H1 (cell line): ENCODE results near the gene IGSF23. TPM values are rescaled to one million over a fixed set of nuclear protein-coding genes. Genes with fewer than 3 reads are reported as not detected.
"Not testable (repeated sequence)": the region's sequence is repeated elsewhere in the genome, so short reads cannot be mapped to it uniquely, and the experiment has no call there.

Experiments used
- CTCF ChIA-PET: fragments of 300-600 bp; sonication (Branson Sonifier 250); formaldehyde crosslinking; loops from one replicate; lab custom pipeline; 2021; ENCODE audit not compliant: partially characterized antibody; lab: Charles Lee
- POLR2A ChIA-PET: fragments of 300-600 bp; sonication (Branson Sonifier 250); formaldehyde crosslinking; loops from one replicate; lab custom pipeline; 2021; ENCODE audit warnings: inconsistent platforms; ENCODE audit not compliant: partially characterized antibody; lab: Charles Lee
- DNase-seq, 2 experiments: peaks; one replicate each; pipeline versions ENCODE4 v3.0.0 to v3.0.0-alpha.2; 2010 to 2022; ENCODE audit warnings: low spot score in 2 of 2, low read depth in 1 of 2, mixed read lengths in 1 of 2
- FAIRE-seq: peaks from 2 replicates; lab custom pipeline; 2011; peaks lifted over from hg19 to GRCh38; lab: Jason Lieb, UNC
- H2AFZ ChIP-seq: 2 replicates; pipeline ENCODE4 v1.8.1; 2012; ENCODE audit warnings: low read length, inconsistent platforms
- H2AK5ac ChIP-seq: 2 replicates; pipeline ENCODE4 v1.6.1; 2013; ENCODE audit warnings: low read depth, low read length
- H2BK120ac ChIP-seq: replicated peaks from 2 replicates; pipeline ENCODE3; 2013; ENCODE audit warnings: low read depth, low read length, inconsistent platforms
- H2BK12ac ChIP-seq: 2 replicates; pipeline ENCODE4 v1.6.1; 2013; ENCODE audit warnings: low read depth, low read length
- H2BK15ac ChIP-seq: 2 replicates; pipeline ENCODE4 v1.6.1; 2013; ENCODE audit warnings: low read length
- H2BK20ac ChIP-seq: 2 replicates; pipeline ENCODE4 v1.6.1; 2013; ENCODE audit warnings: low read length
- H2BK5ac ChIP-seq: 2 replicates; pipeline ENCODE4 v1.6.1; 2013; ENCODE audit warnings: low read depth, low read length
- H3K14ac ChIP-seq: 2 replicates; pipeline ENCODE4 v1.6.1; 2013; ENCODE audit warnings: inconsistent platforms; ENCODE audit not compliant: insufficient read length
- H3K18ac ChIP-seq: 2 replicates; pipeline ENCODE4 v1.6.1; 2013; ENCODE audit warnings: low read length; ENCODE audit errors: extremely low read depth
- H3K23ac ChIP-seq: 2 replicates; pipeline ENCODE4 v1.6.1; 2013; ENCODE audit warnings: inconsistent platforms; ENCODE audit not compliant: insufficient read length
- H3K23me2 ChIP-seq: 2 replicates; pipeline ENCODE4 v1.6.1; 2013; ENCODE audit warnings: low read depth, low read length
- H3K27ac ChIP-seq: 2 replicates; pipeline ENCODE4 v1.6.1; 2011; ENCODE audit warnings: low read depth, low read length, inconsistent platforms
- H3K27me3 ChIP-seq, 4 experiments: replicated peaks in 1 of 4; 1 replicate in 1 of 4; 2 replicates in 3 of 4; pipeline versions ENCODE4 v1.6.1 to v1.8.1; 2011 to 2013; ENCODE audit warnings: low read length in 3 of 4, mild to moderate bottlenecking in 3 of 4, inconsistent platforms in 2 of 4, mixed read lengths in 2 of 4, moderate library complexity in 1 of 4; ENCODE audit not compliant: control insufficient read depth in 3 of 4, insufficient read depth in 3 of 4; ENCODE audit errors: extremely low read depth in 1 of 4
- H3K36me3 ChIP-seq, 4 experiments: 2 replicates each; pipeline versions ENCODE4 v1.6.1 to v1.8.1; 2011 to 2013; ENCODE audit warnings: mild to moderate bottlenecking in 4 of 4, low read length in 3 of 4, moderate library complexity in 2 of 4, control low read depth in 1 of 4, inconsistent platforms in 1 of 4; ENCODE audit not compliant: insufficient read depth in 4 of 4, control insufficient read depth in 2 of 4
- H3K4ac ChIP-seq: replicated peaks from 2 replicates; pipeline ENCODE3; 2013; ENCODE audit warnings: low read length, low read depth, mixed read lengths, inconsistent platforms; ENCODE audit not compliant: insufficient read length
- H3K4me1 ChIP-seq, 4 experiments: replicated peaks in 1 of 4; 1 replicate in 1 of 4; 2 replicates in 3 of 4; pipeline versions ENCODE4 v1.6.1 to v1.8.1; 2011 to 2013; ENCODE audit warnings: low read length in 3 of 4, inconsistent platforms in 2 of 4, mixed read lengths in 1 of 4; ENCODE audit not compliant: insufficient read depth in 4 of 4, control insufficient read depth in 3 of 4
- H3K4me2 ChIP-seq, 2 experiments: 2 replicates each; pipeline versions ENCODE4 v1.6.1 to v1.8.1; 2011 to 2013; ENCODE audit warnings: low read depth in 2 of 2, low read length in 2 of 2, control low read depth in 1 of 2, inconsistent platforms in 1 of 2, mild to moderate bottlenecking in 1 of 2; ENCODE audit not compliant: insufficient read depth in 1 of 2
- H3K4me3 ChIP-seq, 4 experiments: fragments of 200-600, 300-600 bp in 1 of 4; sonication (generic), shearing (Covaris generic), sonication (Bioruptor Twin) in 1 of 4; 2 replicates each; pipeline versions ENCODE4 v1.5.1 to v1.8.1; 2011 to 2016; ENCODE audit warnings: low read length in 4 of 4, low read depth in 3 of 4, control low read depth in 2 of 4, inconsistent platforms in 2 of 4, mild to moderate bottlenecking in 2 of 4, mixed read lengths in 1 of 4, moderate library complexity in 1 of 4; ENCODE audit not compliant: insufficient read depth in 2 of 4; ENCODE audit errors: extremely low read depth in 1 of 4
- H3K56ac ChIP-seq: replicated peaks from 2 replicates; pipeline ENCODE3; 2013; ENCODE audit warnings: low read depth, mild to moderate bottlenecking, mixed read lengths, low read length, inconsistent platforms; ENCODE audit not compliant: insufficient read length
- H3K79me1 ChIP-seq: 2 replicates; pipeline ENCODE4 v1.6.1; 2013; ENCODE audit warnings: low read depth, low read length, control low read depth
- H3K79me2 ChIP-seq, 2 experiments: 2 replicates each; pipeline versions ENCODE4 v1.6.1 to v1.8.1; 2012 to 2013; ENCODE audit warnings: low read length in 2 of 2, mild to moderate bottlenecking in 2 of 2, inconsistent platforms in 1 of 2; ENCODE audit not compliant: insufficient read depth in 2 of 2, control insufficient read depth in 1 of 2
- H3K9ac ChIP-seq, 4 experiments: replicated peaks in 1 of 4; 1 replicate in 1 of 4; 2 replicates in 3 of 4; pipeline versions ENCODE4 v1.6.1 to v1.8.1; 2011 to 2013; ENCODE audit warnings: low read depth in 3 of 4, low read length in 3 of 4, control low read depth in 2 of 4, mild to moderate bottlenecking in 2 of 4, moderate library complexity in 2 of 4, inconsistent platforms in 1 of 4; ENCODE audit errors: extremely low read depth in 1 of 4
- H3K9me3 ChIP-seq, 2 experiments: 2 replicates each; pipeline versions ENCODE4 v1.6.1 to v1.8.1; 2012 to 2013; ENCODE audit warnings: mild to moderate bottlenecking in 2 of 2, moderate library complexity in 2 of 2, control low read depth in 1 of 2, inconsistent platforms in 1 of 2, low read depth in 1 of 2, low read length in 1 of 2, mixed read lengths in 1 of 2; ENCODE audit not compliant: insufficient read depth in 2 of 2
- H4K20me1 ChIP-seq, 2 experiments: replicated peaks in 1 of 2; 2 replicates each; pipeline versions ENCODE3 to v1.8.1; 2011 to 2013; ENCODE audit warnings: inconsistent platforms in 2 of 2, low read length in 2 of 2, mild to moderate bottlenecking in 1 of 2; ENCODE audit not compliant: insufficient read depth in 2 of 2, control insufficient read depth in 1 of 2
- H4K5ac ChIP-seq: 2 replicates; pipeline ENCODE4 v1.6.1; 2013; ENCODE audit warnings: low read length, low read depth, mixed read lengths, inconsistent platforms; ENCODE audit not compliant: insufficient read length
- H4K8ac ChIP-seq: 2 replicates; pipeline ENCODE4 v1.8.0; 2013; ENCODE audit warnings: mild to moderate bottlenecking, moderate library complexity, low read length, inconsistent platforms; ENCODE audit not compliant: insufficient read depth; ENCODE audit errors: extremely low read depth
- H4K91ac ChIP-seq: replicated peaks from 2 replicates; pipeline ENCODE3; 2013; ENCODE audit warnings: low read length, mixed read lengths, inconsistent platforms; ENCODE audit not compliant: insufficient read length
- RAD21 ChIP-seq, 2 experiments: IDR thresholded peaks in 1 of 2; conservative IDR thresholded peaks in 1 of 2; 2 replicates each; pipeline ENCODE4 v1.6.1; 2011; ENCODE audit warnings: low read depth in 2 of 2, low read length in 2 of 2, improper control_type of control experiment in 1 of 2, inconsistent platforms in 1 of 2, mild to moderate bottlenecking in 1 of 2, moderate library complexity in 1 of 2
- WGBS, 2 experiments: shearing (Covaris generic) in 1 of 2; methylation state at CpG; one replicate each; pipeline versions ENCODE4 v1.1.6 to v1.1.7; 2013 to 2015; ENCODE audit warnings: low lambda C conversion rate in 2 of 2, mixed read lengths in 2 of 2, inconsistent platforms in 1 of 2, low coverage in 1 of 2, missing lambda C conversion rate in 1 of 2; ENCODE audit not compliant: insufficient replicate concordance in 2 of 2, insufficient coverage in 1 of 2, insufficient read length in 1 of 2; ENCODE audit errors: extremely low coverage in 1 of 2, missing lambda C conversion rate in 1 of 2; 5-methylcytosine and 5-hydroxymethylcytosine counted together
- polyA plus RNA-seq, 7 experiments: library from polyadenylated mRNA; depleted of rRNA in 3 of 7; stranded (reverse) in 5 of 7; unstranded in 2 of 7; fragments of >200 nt in 5 of 7; fragments of 200-250 nt in 2 of 7; gene quantifications; 1 replicate in 5 of 7; 2 replicates in 1 of 7; 4 replicates in 1 of 7; pipeline versions ENCODE4 v1.2.1 to v1.2.3, GENCODE V29; 2011 to 2013; ENCODE audit warnings: missing spikeins in 2 of 7, mixed read lengths in 2 of 7
- total RNA-seq: library from RNA; stranded (reverse); fragmentation: NEBNext Ultra II Directional; extraction: Animal tissue kit (Norgen Biotek cat#: 25700); gene quantifications from 2 replicates; pipeline ENCODE4 v1.2.1, GENCODE V29; 2021
- TF ChIP-seq, protein P1 (sequence below), 3 experiments: IDR thresholded peaks; 1 replicate in 2 of 3; 2 replicates in 1 of 3; pipeline versions ENCODE4 v1.5.1 to v1.6.1; 2011; ENCODE audit warnings: low read length in 3 of 3, mild to moderate bottlenecking in 3 of 3, inconsistent platforms in 2 of 3, low read depth in 1 of 3, moderate library complexity in 1 of 3; ENCODE audit not compliant: insufficient read depth in 1 of 3; ENCODE audit errors: control extremely low read depth in 1 of 3

The IGSF23 gene
- total and polyA plus RNA-seq, 2 of the 8 experiments (the other 6 are each of a cell fraction or from before 2014, with no cell fraction given), result not detected

DNA sequence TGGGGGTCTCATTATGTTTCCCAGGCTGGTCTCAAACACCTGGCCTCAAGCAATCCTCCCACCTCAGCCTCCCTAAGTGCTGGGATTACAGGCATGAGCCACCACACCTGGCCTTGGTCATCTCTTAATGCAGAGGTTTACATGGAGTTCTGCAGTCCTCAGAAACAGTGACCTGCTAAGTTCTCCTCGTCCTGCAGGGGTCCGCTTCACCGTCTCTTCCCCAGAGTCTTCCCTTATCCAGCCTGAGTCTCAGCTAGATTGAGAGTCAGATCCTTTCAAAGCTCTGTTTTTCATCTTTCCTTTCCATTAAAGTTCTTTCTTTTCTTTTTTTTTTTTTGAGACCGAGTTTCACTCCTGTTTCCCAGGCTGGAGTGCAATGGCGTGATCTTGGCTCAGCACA, 2.9 kb upstream of the IGSF23 start:
- not testable (repeated sequence) for H4K8ac ChIP-seq, H3K9ac ChIP-seq, H4K91ac ChIP-seq

More for the DNA sequence above, 2.9 kb upstream of the IGSF23 start:
- H3K4me3 ChIP-seq, H3K27ac ChIP-seq, H4K20me1 ChIP-seq, H3K23me2 ChIP-seq, H3K14ac ChIP-seq, H3K9me3 ChIP-seq, H3K79me2 ChIP-seq, H2BK120ac ChIP-seq, H3K4me1 ChIP-seq, DNase-seq, H3K56ac ChIP-seq, H3K27me3 ChIP-seq, H2AFZ ChIP-seq, FAIRE-seq, H2BK20ac ChIP-seq, H3K4ac ChIP-seq, H3K18ac ChIP-seq, POLR2A ChIA-PET, H3K79me1 ChIP-seq, H2BK12ac ChIP-seq, H2BK15ac ChIP-seq, H2BK5ac ChIP-seq, H3K4me2 ChIP-seq, H2AK5ac ChIP-seq, H3K36me3 ChIP-seq, H4K5ac ChIP-seq, H3K23ac ChIP-seq: not testable (repeated sequence)
- 39% methylated on average over 3 of the region's 5 CpGs; no CpG with 5 or more reads in 1 of the 2 experiments for WGBS, 2 experiments
- TF ChIP-seq, protein P1, sequence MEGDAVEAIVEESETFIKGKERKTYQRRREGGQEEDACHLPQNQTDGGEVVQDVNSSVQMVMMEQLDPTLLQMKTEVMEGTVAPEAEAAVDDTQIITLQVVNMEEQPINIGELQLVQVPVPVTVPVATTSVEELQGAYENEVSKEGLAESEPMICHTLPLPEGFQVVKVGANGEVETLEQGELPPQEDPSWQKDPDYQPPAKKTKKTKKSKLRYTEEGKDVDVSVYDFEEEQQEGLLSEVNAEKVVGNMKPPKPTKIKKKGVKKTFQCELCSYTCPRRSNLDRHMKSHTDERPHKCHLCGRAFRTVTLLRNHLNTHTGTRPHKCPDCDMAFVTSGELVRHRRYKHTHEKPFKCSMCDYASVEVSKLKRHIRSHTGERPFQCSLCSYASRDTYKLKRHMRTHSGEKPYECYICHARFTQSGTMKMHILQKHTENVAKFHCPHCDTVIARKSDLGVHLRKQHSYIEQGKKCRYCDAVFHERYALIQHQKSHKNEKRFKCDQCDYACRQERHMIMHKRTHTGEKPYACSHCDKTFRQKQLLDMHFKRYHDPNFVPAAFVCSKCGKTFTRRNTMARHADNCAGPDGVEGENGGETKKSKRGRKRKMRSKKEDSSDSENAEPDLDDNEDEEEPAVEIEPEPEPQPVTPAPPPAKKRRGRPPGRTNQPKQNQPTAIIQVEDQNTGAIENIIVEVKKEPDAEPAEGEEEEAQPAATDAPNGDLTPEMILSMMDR (IDR thresholded peaks at IDR 0.05; ENCODE audit: control extremely low read depth in 1 of 3, insufficient read depth in 1 of 3, low read depth in 1 of 3, low read length in 3 of 3), result peak; percentile 54 to 64 (median 59)
- TF ChIP-seq RAD21 (IDR thresholded peaks at IDR 0.05 in 1 of 2, conservative IDR thresholded peaks at IDR 0.05 in 1 of 2; ENCODE audit: low read depth in 2 of 2, low read length in 2 of 2), result peak; percentile 31 to 51; a peak in 3 of 4 replicates
- CTCF ChIA-PET, result interaction anchor here (0.6 to 5.8 kb wide), 28 partner anchors 9 to 838 kb away, joined by 3 to 31 read pairs (median 4); no protein-coding TSS in a partner anchor
